Thyroid gland (tissue), 4 donors: ENCODE data around the gene DHX30. TPM values are rescaled to one million over a fixed set of nuclear protein-coding genes. Genes with fewer than 3 reads are reported as not detected.

Experiments used
- DNase-seq, 2 donors: peaks; one replicate each; pipeline ENCODE4 v3.0.0-alpha.2; 2019
- H3K27ac ChIP-seq, 3 donors: fragments of 200-600 bp; sonication (generic); 1 replicate in 2 of 3; 2 replicates in 1 of 3; pipeline ENCODE4 v1.5.1; 2016 to 2019; ENCODE audit warnings: mild to moderate bottlenecking in 1 of 3, moderate library complexity in 1 of 3
- H3K27me3 ChIP-seq: fragments of 200-600 bp; sonication (generic); one replicate; pipeline ENCODE4 v1.5.1; 2019
- H3K36me3 ChIP-seq, 2 donors: fragments of 200-600 bp; sonication (generic); one replicate each; pipeline ENCODE4 v1.5.1; 2016 to 2019
- H3K4me1 ChIP-seq, 2 donors: fragments of 200-600 bp; sonication (generic); one replicate each; pipeline ENCODE4 v1.5.1; 2017 to 2019
- H3K4me3 ChIP-seq, 3 donors: fragments of 200-600 bp; sonication (generic); replicated peaks in 1 of 3; 1 replicate in 2 of 3; 2 replicates in 1 of 3; pipeline ENCODE4 v1.5.1; 2016; ENCODE audit warnings: mild to moderate bottlenecking in 1 of 3
- H3K9me3 ChIP-seq: fragments of 200-600 bp; sonication (generic); one replicate; pipeline ENCODE4 v1.5.1; 2017
- POLR2A ChIP-seq, 2 donors: fragments of 450-650 bp; IDR thresholded peaks; one replicate each; pipeline ENCODE4 v1.6.1; 2017; ENCODE audit warnings: antibody characterized with exemption in 2 of 2, mild to moderate bottlenecking in 2 of 2, moderate library complexity in 1 of 2
- WGBS, 2 donors: methylation state at CpG; one replicate each; pipeline ENCODE4 v1.1.5; 2017; 5-methylcytosine and 5-hydroxymethylcytosine counted together
- intact Hi-C: fragments of 100-400 bp; cut with DNase I; formaldehyde crosslinking; loops from one replicate; pipeline ENCODE4 v1.15.1; 2023
- total RNA-seq, 4 donors: library from RNA; depleted of rRNA; stranded (reverse); fragments of >200 nt; gene quantifications; one replicate each; pipeline ENCODE4 v1.2.3, GENCODE V29; 2016
- TF ChIP-seq, protein P1 (sequence below), 6 experiments: fragments of 200-600 bp in 3 of 6; fragments of 450-650 bp in 3 of 6; sonication (generic) in 3 of 6; IDR thresholded peaks; one replicate each; pipeline ENCODE4 v1.5.1; 2016 to 2019; ENCODE audit warnings: antibody characterized with exemption in 6 of 6, mild to moderate bottlenecking in 2 of 6, inconsistent platforms in 1 of 6, moderate library complexity in 1 of 6

Gene DHX30
- total RNA-seq, 4 donors from 2014 or later, result 51.3 to 80.3 (median 72.8) TPM

GRCh38 chr3:47838503-47838902 is 35.6 kb downstream of the DHX30 start:
- Histone ChIP-seq H3K4me1 (no peaks in the 10 kb centered on the region), H3K9me3 (no peaks in the 10 kb centered on the region), H3K27me3 (no peaks in the 10 kb centered on the region), H3K36me3 (peaks cover 28 to 60% of the 10 kb centered on the region in 2 donors), H3K27ac (no peak overlapping the region), H3K4me3 (no peak overlapping the region)
- TF ChIP-seq, protein P1, sequence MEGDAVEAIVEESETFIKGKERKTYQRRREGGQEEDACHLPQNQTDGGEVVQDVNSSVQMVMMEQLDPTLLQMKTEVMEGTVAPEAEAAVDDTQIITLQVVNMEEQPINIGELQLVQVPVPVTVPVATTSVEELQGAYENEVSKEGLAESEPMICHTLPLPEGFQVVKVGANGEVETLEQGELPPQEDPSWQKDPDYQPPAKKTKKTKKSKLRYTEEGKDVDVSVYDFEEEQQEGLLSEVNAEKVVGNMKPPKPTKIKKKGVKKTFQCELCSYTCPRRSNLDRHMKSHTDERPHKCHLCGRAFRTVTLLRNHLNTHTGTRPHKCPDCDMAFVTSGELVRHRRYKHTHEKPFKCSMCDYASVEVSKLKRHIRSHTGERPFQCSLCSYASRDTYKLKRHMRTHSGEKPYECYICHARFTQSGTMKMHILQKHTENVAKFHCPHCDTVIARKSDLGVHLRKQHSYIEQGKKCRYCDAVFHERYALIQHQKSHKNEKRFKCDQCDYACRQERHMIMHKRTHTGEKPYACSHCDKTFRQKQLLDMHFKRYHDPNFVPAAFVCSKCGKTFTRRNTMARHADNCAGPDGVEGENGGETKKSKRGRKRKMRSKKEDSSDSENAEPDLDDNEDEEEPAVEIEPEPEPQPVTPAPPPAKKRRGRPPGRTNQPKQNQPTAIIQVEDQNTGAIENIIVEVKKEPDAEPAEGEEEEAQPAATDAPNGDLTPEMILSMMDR (IDR thresholded peaks at IDR 0.05), result no peak
- TF ChIP-seq POLR2A (IDR thresholded peaks at IDR 0.05), result no peak
- intact Hi-C loops, result loop anchor here (5.0 kb wide), 1 partner anchor 154 kb away; no protein-coding TSS in a partner anchor
- no peak for DNase-seq
- WGBS, 2 donors, result 92 to 94% methylated on average over 5 of the region's 5 CpGs

GRCh38 chr3:47841786-47842349 is 38.9 kb downstream of the DHX30 start:
- TF ChIP-seq POLR2A (IDR thresholded peaks at IDR 0.05), result no peak
- TF ChIP-seq, protein P1 (IDR thresholded peaks at IDR 0.05), result no peak
- 87 to 91% methylated on average over 7 of the region's 7 CpGs for WGBS, 2 donors
- intact Hi-C loops, result no loop called here
- Histone ChIP-seq H3K4me1 (no peaks in the 10 kb centered on the region), H3K27me3 (no peaks in the 10 kb centered on the region), H3K27ac (no peak overlapping the region), H3K4me3 (no peak overlapping the region), H3K36me3 (peaks cover 40 to 67% of the 10 kb centered on the region in 2 donors), H3K9me3 (no peaks in the 10 kb centered on the region)
- DNase-seq, result no peak

DNA sequence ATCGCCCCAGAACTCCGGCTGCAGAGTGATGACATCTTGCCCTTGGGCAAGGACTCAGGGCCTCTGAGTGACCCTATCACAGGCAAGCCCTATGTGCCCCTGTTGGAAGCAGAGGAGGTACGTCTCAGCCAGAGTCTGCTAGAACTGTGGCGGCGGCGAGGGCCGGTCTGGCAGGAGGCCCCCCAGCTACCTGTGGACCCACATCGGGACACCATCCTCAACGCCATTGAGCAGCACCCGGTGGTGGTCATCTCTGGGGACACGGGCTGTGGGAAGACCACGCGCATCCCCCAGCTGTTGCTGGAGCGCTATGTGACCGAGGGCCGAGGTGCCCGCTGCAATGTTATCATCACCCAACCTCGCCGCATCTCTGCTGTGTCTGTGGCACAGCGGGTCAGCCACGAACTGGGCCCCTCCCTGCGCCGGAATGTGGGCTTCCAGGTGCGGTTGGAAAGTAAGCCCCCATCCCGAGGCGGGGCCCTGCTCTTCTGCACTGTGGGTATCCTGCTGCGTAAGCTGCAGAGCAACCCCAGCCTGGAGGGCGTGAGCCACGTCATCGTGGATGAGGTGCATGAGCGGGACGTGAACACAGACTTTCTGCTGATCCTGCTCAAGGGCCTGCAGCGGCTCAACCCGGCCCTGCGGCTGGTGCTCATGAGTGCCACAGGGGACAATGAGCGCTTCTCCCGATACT is 43.4 kb downstream of the DHX30 start:
- 95 to 99% methylated on average over 21 to 26 of the region's 37 CpGs for WGBS, 2 donors
- TF ChIP-seq POLR2A (IDR thresholded peaks at IDR 0.05), result no peak
- TF ChIP-seq, protein P1 (IDR thresholded peaks at IDR 0.05), result no peak
- H3K27me3 ChIP-seq, result no peaks in the 10 kb centered on the region
- DNase-seq, result no peak
- H3K27ac ChIP-seq, result no peak overlapping the region
- peaks cover 68 to 78% of the 10 kb centered on the region in 2 donors for H3K36me3 ChIP-seq
- H3K4me3 ChIP-seq, result no peak overlapping the region
- intact Hi-C loops, result no loop called here
- no peaks in the 10 kb centered on the region for H3K4me1 ChIP-seq
- H3K9me3 ChIP-seq, result no peaks in the 10 kb centered on the region

GRCh38 chr3:47846880-47847248 is 43.9 kb downstream of the DHX30 start:
- H3K4me3 ChIP-seq, result no peak overlapping the region
- WGBS, 2 donors, result 85 to 91% methylated on average over 6 to 8 of the region's 10 CpGs
- TF ChIP-seq, protein P1 (IDR thresholded peaks at IDR 0.05), result no peak
- no peak for TF ChIP-seq POLR2A (IDR thresholded peaks at IDR 0.05)
- no peak for DNase-seq
- H3K4me1 ChIP-seq, result no peaks in the 10 kb centered on the region
- H3K27me3 ChIP-seq, result no peaks in the 10 kb centered on the region
- intact Hi-C loops, result no loop called here
- peaks cover 62 to 73% of the 10 kb centered on the region in 2 donors for H3K36me3 ChIP-seq
- H3K27ac ChIP-seq, result no peak overlapping the region
- no peaks in the 10 kb centered on the region for H3K9me3 ChIP-seq

DNA sequence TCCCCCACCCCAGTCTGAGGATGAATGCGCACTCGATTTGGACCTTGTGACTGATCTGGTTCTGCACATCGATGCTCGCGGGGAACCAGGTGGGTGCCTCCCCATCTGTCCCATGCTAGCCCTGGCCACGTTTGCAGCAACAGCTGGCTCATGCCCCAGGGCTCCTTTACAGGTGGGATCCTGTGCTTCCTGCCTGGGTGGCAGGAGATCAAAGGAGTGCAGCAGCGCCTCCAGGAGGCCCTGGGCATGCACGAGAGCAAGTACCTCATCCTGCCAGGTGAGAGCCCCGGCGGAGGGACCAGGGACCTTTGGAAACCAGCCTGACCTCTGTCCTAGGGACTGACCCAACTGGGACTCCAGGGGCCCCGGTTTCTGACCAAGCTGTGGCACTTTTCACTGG is 44.3 kb downstream of the DHX30 start:
- Histone ChIP-seq H3K27me3 (no peaks in the 10 kb centered on the region), H3K4me3 (no peak overlapping the region), H3K9me3 (no peaks in the 10 kb centered on the region), H3K4me1 (no peaks in the 10 kb centered on the region), H3K27ac (no peak overlapping the region), H3K36me3 (peaks cover 61 to 70% of the 10 kb centered on the region in 2 donors)
- intact Hi-C loops, result no loop called here
- TF ChIP-seq, protein P1 (IDR thresholded peaks at IDR 0.05), result no peak
- no peak for TF ChIP-seq POLR2A (IDR thresholded peaks at IDR 0.05)
- no peak for DNase-seq
- WGBS, 2 donors, result 91 to 92% methylated on average over 9 to 11 of the region's 11 CpGs
